HG02763 (cell line): ENCODE results near the gene STRADB.
"Not testable (repeated sequence)": the region's sequence is repeated elsewhere in the genome, so short reads cannot be mapped to it uniquely, and the experiment has no call there.

ENCODE experiments used
- ATAC-seq: cut with Tn5 transposase; IDR thresholded peaks from one replicate; pipeline ENCODE4 v1.9.1; 2021; ENCODE audit warnings: mild to moderate bottlenecking, moderate library complexity; ENCODE audit not compliant: unreplicated experiment

Gene STRADB

GRCh38 chr2:201451292-201452057 lies at the start of gene STRADB, which contains the start of gene TRAK2:
STRADB (plus strand) TSS chr2:201451740; CDS start chr2:201454841, 3,101 bp downstream.
TRAK2 (minus strand) TSS chr2:201451458; CDS start chr2:201420507, 30,951 bp downstream.
- ATAC-seq, result peak; percentile 96

DNA sequence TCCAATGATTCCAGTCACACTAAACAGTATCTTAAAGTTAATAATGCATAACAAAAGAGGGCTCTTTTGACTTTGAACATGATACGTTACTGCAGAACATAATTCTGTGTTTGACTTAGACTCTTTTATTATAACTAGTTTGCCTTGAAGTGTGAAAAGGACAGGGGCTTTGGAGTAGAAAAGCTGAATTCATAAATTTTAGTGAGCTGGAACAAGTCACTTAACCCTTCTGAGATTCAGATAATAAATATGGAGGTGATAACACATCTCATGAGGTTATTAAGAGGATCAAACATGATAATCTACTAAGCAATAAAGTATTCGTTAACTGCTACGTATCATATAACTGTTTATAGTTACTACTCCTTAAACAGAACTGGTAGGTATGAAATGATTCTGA lies 49.7 kb upstream of the STRADB start:
- no peak for ATAC-seq

DNA sequence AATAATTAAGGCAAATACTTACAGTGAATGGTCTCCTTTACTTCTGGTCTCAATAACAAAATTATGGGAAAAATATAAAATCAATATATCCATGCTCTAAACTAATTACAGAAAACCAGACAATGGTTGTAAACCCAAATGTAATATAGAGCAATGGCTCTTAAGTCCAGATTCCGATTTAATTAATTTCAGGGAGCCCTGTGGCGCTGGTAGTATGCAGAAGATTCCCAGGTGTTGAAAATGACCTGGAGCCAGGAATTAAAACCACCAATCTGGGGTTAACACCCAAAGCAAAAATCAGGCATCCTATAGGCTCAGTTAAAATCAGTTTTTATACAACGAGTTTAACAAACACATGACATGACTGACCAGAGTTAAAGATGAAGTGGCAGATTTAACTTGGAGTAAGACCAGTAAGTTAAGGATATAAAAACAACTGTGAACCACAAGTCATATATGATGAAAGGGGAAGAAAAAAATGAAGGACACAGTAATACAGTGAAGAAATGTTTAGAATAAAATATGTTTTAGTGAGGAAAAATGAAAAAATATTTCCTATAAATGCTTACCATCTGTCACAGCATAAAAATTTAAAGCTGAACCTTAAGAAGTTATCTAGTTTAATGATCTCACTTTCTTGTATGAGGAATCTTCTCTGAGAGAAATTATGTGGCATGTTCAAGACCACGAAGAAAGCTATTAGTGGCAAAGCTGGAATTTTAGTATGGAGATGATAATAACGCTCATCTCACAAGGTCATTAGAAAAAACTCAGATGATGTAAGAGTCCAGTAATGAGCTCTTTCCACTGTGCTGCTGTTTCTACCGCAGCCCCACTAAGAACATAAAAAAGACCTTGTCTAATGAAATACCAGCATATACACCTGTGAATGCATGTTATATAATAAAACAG lies 48.6 kb upstream of the STRADB start:
- no peak for ATAC-seq

DNA sequence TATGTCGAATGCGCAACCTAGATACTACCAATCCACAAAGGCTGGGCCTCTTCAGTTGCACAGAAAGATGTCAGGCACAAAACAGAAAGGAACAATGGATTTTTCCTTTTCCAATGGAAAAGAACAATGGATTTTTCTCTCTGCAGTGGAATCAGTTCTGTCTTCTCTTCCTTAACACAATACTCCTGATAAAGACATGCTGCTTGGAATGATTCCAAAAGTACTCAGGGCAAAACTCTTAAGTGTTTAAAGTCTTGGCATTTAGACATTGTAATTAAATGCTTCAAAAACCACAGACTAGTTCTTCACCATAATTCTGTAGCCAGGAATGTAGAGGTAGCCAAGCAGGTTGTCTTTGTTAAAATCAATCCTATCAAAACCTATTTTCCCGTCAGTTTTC lies 47.7 kb upstream of the STRADB start:
- no peak for ATAC-seq

DNA sequence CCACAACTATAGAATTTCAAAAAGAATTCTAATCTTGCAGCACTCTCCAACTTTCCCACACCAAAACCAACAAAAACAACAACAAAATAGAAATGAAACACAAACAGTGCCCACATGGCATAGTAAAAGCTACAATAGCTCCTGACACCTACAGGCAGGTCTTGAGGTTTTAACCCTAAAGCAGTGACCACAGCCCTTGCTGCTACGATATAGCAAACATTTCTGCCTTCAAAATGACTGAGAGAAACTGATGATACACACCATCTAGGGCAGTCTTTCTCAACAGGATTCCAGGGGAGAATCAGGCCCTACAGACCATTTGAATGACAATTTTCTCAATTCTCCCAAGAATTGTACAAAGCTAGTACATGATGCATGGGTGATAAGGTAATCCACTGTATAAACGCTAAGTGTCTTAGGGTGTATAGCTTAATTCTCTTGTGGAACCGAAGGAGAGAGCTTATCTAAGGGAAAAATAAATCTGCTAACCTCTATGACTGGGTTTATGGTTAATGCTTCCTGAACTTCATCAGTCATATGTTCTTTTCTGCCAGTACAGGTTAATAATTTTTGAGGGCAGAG lies 46.8 kb upstream of the STRADB start:
- no peak for ATAC-seq

GRCh38 chr2:201406077-201406662 lies 45.4 kb upstream of the STRADB start:
- no peak for ATAC-seq

DNA sequence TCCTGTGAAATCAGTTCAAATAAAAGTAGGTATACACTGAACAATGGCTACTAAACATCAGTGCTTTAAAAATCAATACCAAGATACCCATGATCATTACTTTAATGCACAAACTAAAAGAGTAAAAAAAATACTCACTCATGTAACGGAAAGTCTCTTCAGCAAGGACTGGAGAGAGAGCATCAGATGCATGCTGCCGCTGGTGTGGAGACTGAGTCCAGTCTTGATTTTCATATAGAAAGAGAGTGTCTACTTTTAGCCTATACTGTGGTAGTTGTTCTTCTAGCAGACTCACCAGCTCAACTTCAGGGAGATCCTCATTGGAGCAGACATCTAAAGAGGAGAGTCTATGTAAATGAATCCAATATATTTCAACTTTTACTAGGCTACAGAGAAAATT lies 44.3 kb upstream of the STRADB start:
- ATAC-seq, result no peak

- ATAC-seq, result no peak
Measured at GRCh38 chr2:201408931-201409330, 42.6 kb upstream of the STRADB start.

GRCh38 chr2:201411421-201411820 lies 40.1 kb upstream of the STRADB start:
- no peak for ATAC-seq

- ATAC-seq, result no peak
Measured at GRCh38 chr2:201413143-201413542, 38.4 kb upstream of the STRADB start.

DNA sequence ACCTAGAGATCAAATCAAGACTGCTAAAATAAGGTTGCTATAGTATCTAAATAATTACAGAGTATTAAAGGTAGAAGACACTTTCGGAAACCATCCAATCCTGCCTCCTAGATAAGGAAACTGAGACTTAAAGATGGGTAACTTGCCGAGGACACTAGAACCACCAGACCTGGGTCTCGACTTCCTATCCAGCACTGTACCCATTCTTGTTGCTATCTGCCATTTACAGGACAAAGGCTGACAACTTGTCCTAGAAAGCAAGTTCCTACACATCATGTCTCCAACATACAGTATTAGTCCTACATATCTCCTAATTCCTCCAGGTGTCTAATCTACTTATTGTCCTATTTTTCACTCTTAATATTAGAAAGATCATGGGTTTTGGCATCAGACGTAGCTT lies 38.0 kb upstream of the STRADB start:
- ATAC-seq, result no peak

- peak; percentile 65 for ATAC-seq
Measured at GRCh38 chr2:201414099-201415023, 37.2 kb upstream of the STRADB start.

DNA sequence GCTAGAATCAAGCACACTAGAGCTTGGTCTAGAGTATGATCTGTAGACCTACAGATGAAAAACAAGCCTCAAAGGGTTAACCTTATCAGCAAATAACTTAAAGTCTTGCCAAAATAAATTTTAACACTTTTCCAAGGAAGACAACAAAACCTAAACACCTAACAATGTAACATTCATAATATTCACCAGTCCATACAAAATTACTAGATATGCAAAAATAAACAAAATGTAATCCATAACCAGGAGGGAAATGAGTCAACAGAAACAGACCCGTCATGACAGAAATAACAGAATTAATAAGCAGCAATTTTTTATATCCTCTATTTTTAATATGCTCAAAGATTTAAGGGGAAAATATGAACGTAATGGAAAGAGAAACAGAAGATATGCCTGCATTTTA lies 36.4 kb upstream of the STRADB start:
- no peak for ATAC-seq

DNA sequence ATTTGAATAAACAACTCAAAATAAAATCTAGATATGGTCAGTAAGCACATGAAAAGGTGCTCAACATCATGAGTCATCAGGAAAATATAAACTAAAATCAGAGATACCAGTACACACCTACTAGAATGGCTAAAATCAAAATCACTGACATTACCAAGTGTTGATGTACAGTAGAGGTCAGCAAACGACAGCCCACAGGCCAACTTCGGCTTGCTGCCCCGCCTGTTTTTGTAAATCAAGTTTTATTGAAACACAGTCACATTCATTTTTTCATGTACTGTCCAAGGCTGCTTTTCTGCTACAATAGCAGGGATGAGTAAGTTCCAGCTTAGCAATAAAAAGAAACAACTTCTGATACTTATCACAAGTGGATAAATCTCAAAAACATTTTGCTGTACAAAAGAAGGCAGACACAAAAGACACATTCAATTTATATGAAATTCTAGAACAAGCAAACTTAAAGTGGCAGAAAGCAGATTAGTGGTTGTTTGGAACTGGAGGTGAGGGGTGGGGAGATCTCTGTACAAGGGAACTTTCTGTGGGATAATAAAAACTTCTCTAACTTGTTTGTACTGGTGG lies 32.4 kb upstream of the STRADB start:
- ATAC-seq, result no peak

- no peak for ATAC-seq
Measured at GRCh38 chr2:201419986-201420385, 31.6 kb upstream of the STRADB start.

DNA sequence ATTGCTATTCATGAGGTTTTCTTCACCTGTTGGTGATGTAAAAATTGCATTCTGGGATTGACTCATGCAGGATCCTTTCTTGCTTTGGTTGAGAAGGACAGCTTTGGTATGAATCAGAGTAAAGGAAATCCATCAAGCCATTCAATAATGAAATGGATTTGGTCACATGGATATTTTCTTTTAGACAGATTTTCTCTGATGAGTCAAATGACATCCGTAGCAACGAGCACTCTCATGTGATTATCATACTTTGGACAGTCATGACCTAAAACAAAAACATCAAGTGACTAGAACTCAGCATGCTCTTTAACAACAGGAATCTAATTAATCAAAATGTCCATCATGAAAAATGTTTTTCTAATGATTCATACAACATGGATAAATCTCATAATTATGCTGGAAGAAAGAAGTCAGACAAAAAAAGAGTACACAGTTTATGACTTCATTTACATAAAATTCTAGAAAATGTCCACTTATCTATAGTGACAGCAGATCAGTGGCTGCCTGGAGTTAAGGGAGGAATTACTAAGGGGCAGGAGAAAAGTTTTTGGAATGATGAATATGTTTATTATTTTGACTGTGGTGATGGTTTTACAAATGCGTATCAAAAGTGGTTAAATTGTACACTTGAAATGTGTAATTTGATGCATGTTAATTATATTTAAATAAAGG lies 31.0 kb upstream of the STRADB start:
- no peak for ATAC-seq

GRCh38 chr2:201425952-201426351 lies 25.6 kb upstream of the STRADB start:
- no peak for ATAC-seq

DNA sequence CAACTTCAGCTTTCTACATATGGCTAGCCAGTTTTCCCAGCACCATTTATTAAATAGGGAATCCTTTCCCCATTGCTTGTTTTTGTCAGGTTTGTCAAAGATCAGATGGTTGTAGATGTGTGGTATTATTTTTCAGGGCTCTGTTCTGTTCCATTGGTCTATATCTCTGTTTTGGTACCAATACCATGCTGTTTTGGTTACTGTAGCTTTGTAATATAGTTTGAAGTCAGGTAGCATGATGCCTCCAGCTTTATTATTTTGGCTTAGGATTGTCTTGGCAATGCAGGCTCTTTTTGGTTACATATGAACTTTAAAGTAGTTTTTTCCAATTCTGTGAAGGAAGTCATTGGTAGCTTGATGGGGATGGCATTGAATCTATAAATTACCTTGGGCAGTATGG lies 23.2 kb upstream of the STRADB start:
- ATAC-seq, result not testable (repeated sequence)

DNA sequence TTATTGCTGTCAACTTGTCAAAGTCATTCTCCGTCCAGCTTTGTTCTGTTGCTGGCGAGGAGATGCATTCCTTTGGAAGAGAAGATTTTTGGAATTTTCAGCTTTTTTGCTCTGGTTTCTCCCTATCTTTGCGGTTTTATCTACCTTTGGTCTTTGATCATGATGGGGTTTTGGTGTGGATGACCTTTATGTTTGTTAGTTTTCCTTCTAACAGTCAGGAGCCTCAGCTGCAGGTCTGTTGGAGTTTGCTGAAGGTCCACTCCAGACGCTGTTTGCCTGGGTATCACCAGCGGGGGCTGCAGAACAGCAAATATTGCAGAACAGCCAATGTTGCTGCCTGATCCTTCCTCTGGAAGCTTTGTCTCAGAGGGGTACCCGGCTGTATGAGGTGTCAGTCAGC lies 21.7 kb upstream of the STRADB start:
- not testable (repeated sequence) for ATAC-seq
